ENCODE data around the gene FBXO46.

The FBXO46 gene

DNA sequence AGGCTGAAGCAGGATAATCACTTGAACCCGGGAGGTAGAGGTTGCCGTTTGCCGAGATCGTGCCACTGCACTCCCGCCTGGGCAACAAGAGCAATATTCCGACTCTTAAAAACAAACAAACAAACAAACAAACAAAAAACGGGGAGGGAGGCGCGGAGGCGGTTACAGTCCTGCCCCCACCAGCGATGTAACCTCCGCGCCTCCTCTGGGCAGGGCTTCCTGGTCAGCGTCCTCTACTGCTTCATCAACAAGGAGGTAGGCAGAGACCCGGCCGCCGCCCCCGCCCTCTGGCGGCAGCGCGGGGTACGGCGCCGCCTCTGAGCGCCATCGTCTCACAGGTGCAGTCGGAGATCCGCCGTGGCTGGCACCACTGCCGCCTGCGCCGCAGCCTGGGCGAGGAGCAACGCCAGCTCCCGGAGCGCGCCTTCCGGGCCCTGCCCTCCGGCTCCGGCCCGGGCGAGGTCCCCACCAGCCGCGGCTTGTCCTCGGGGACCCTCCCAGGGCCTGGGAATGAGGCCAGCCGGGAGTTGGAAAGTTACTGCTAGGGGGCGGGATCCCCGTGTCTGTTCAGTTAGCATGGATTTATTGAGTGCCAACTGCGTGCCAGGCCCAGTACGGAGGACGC is 49.2 kb downstream of the FBXO46 start:
- DNase-seq, result peak; percentile 74

GRCh38 chr19:45677351-45678230 is 53.1 kb downstream of the FBXO46 start:
- peak; percentile 79 for DNase-seq

GRCh38 chr19:45676851-45677263 is 53.8 kb downstream of the FBXO46 start:
- DNase-seq, result no peak

- peak; percentile 34 for DNase-seq
Measured at GRCh38 chr19:45674946-45675345, 55.8 kb downstream of the FBXO46 start.

- no peak for DNase-seq
Measured at GRCh38 chr19:45670670-45671453, 59.8 kb downstream of the FBXO46 start.

DNA sequence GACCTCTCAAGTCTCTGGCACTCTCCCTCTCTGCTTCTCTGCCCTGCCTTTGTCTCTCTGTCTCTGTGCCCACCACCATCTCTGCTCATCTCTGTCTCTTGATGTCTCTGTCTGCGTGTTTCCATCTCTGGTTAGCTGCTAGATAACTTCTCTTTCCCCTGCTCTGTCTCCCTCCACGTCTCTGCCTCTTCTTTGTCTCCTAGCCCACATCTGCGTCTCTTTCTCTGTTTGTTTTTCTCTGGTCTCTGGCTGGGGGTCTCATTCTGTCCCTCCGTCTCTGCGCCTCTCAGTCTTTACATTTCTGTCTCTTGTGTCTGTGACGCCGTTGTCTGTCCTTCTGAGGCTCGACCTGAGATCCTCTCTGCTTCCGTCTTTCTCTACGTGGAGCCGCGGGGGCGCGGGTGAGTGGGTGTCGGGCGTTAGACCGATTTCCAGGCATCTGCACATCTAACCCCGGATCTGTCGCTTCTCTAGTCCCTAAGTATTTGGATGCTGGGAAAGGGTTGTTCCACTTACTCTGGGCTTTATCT is 62.3 kb downstream of the FBXO46 start:
- DNase-seq, result no peak

GRCh38 chr19:45667620-45668341 is 62.9 kb downstream of the FBXO46 start, which contains the start of gene GIPR:
Gene GIPR, plus strand, starts transcription at chr19:45668221. Its CDS starts 1,300 bp downstream, at chr19:45669521.
- no peak for DNase-seq

- no peak for DNase-seq
Measured at GRCh38 chr19:45664575-45664974, 66.1 kb downstream of the FBXO46 start.

DNA sequence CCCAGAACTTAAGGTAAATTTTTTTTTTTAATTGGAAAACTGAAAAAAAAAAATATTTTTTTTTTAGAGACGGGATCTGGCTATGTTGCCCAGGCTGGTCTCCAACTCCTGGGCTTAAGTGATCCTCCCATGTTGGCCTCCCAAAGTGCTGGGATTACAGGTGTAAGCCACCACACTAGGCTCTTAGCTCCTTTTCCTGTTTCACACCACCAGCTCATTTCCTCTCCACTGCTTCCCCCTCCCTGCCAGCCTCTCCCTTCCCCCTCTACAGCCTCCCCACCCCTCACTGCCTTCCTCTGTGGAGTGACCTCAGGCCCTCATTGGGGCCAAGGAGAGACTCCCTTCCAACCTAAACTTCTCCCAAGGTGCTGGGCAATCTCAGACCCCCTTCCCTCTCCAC is 66.9 kb downstream of the FBXO46 start:
- no peak for DNase-seq

- no peak for DNase-seq
Measured at GRCh38 chr19:45660636-45661035, 70.1 kb downstream of the FBXO46 start.
